Pancreas (tissue), 10 donors: ENCODE data around the gene AMBP. TPM values are rescaled to one million over a fixed set of nuclear protein-coding genes. Genes with fewer than 3 reads are reported as not detected.

Experiments
- ATAC-seq, 4 donors: fragments of 200-7000 bp; cut with Tn5 transposase; one replicate each; pipeline versions ENCODE4 v1.8.0 to v1.9.1; 2020; ENCODE audit warnings: mild to moderate bottlenecking in 4 of 4, moderate library complexity in 4 of 4
- DNase-seq, 6 donors: peaks; one replicate each; pipeline ENCODE4 v3.0.0-alpha.2; 2020
- FAIRE-seq: peaks from 2 replicates; lab custom pipeline; 2012; peaks lifted over from hg19 to GRCh38; lab: Jason Lieb, UNC
- H3K27ac ChIP-seq, 4 donors: fragments of 200-600 bp; sonication (generic); 1 replicate in 3 of 4; 2 replicates in 1 of 4; pipeline versions ENCODE4 v1.5.0 to v1.8.0; 2020
- H3K27me3 ChIP-seq, 4 donors: fragments of 200-600 bp; one replicate each; pipeline ENCODE4 v1.8.0; 2021
- H3K36me3 ChIP-seq, 3 donors: fragments of 200-600 bp; sonication (generic) in 1 of 3; one replicate each; pipeline versions ENCODE4 v1.5.0 to v1.8.0; 2020 to 2021
- H3K4me1 ChIP-seq, 3 donors: fragments of 200-600 bp; one replicate each; pipeline ENCODE4 v1.8.0; 2021
- H3K4me3 ChIP-seq, 4 donors: fragments of 200-600 bp; sonication (generic) in 2 of 4; one replicate each; pipeline versions ENCODE4 v1.5.0 to v1.8.0; 2020 to 2021
- H3K9me3 ChIP-seq, 4 donors: fragments of 200-600 bp; one replicate each; pipeline ENCODE4 v1.8.0; 2021
- WGBS, 2 donors: extraction: QIAGEN DNeasy Blood & Tissue Kit; methylation state at CpG; one replicate each; pipeline ENCODE4 v1.1.7; 2013; 5-methylcytosine and 5-hydroxymethylcytosine counted together
- intact Hi-C, 3 donors: fragments of 100-400 bp; cut with DNase I; formaldehyde crosslinking; loops; one replicate each; pipeline versions ENCODE4 v1.11.1 to v1.14.2; 2022
- polyA plus RNA-seq, 2 donors: library from polyadenylated mRNA; stranded (reverse); fragments of 200-250 nt; gene quantifications; one replicate each; pipeline ENCODE4 v1.2.3, GENCODE V29; 2013
- total RNA-seq, 6 donors: library from RNA; stranded (reverse); fragmentation: NEBNext Ultra II Directional in 4 of 6; extraction: Animal tissue kit (Norgen Biotek cat#: 25700) in 4 of 6; gene quantifications; one replicate each; pipeline versions ENCODE4 v1.2.1 to v1.2.4, GENCODE V29; 2021 to 2023
- TF ChIP-seq, protein P1 (sequence below), 4 donors: fragments of 200-600 bp; sonication (generic) in 3 of 4; IDR thresholded peaks; one replicate each; pipeline versions ENCODE4 v1.5.0 to v1.8.0; 2021; ENCODE audit warnings: antibody characterized with exemption in 4 of 4
- donor health status: healthy with polysubstance abuse.
- donor health status: DM: no; HTN: no; CAD: no; lungs with moderate emphysema.
- donor health status: DM: no; HTN: no; CAD: no.
- donor health status: control.
- donor health status: control.
- donor health status: Bipolar disorder and iron deficiency.
- donor health status: DM: yes; HTN: yes; CAD: no.
- donor health status: DM: no; HTN: no; CAD: no.
- donor health status: DM: no; HTN: no; CAD: no.
- donor health status: DM: yes; HTN: yes; CAD: no.

AMBP gene
- total and polyA plus RNA-seq, 8 donors = 62.7 to 370 (median 102) TPM

- 59 to 69% methylated on average over 12 of the region's 12 CpGs for WGBS, 2 donors
- peak overlapping the region; percentile 12 to 62 (median 38) for H3K27ac ChIP-seq
- no peaks in the 10 kb centered on the region for H3K9me3 ChIP-seq
- TF ChIP-seq, protein P1, sequence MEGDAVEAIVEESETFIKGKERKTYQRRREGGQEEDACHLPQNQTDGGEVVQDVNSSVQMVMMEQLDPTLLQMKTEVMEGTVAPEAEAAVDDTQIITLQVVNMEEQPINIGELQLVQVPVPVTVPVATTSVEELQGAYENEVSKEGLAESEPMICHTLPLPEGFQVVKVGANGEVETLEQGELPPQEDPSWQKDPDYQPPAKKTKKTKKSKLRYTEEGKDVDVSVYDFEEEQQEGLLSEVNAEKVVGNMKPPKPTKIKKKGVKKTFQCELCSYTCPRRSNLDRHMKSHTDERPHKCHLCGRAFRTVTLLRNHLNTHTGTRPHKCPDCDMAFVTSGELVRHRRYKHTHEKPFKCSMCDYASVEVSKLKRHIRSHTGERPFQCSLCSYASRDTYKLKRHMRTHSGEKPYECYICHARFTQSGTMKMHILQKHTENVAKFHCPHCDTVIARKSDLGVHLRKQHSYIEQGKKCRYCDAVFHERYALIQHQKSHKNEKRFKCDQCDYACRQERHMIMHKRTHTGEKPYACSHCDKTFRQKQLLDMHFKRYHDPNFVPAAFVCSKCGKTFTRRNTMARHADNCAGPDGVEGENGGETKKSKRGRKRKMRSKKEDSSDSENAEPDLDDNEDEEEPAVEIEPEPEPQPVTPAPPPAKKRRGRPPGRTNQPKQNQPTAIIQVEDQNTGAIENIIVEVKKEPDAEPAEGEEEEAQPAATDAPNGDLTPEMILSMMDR (IDR thresholded peaks at IDR 0.05) = no peak
- peak in 1 of 6 donors; percentile 52 for DNase-seq
- no peaks in the 10 kb centered on the region for H3K27me3 ChIP-seq
- no peaks in the 10 kb centered on the region for H3K36me3 ChIP-seq
- ATAC-seq = no peak
- H3K4me3 ChIP-seq = no peak overlapping the region
- H3K4me1 ChIP-seq = peaks cover 0 to 9% (median 0%) of the 10 kb centered on the region in 3 donors
- no peak for FAIRE-seq
- intact Hi-C loops = no loop called here
Measured at GRCh38 chr9:114116126-114116747, 38.1 kb upstream of the AMBP start.

- peaks cover 0 to 9% (median 0%) of the 10 kb centered on the region in 3 donors for H3K4me1 ChIP-seq
- DNase-seq (no peak), ATAC-seq (no peak), FAIRE-seq (no peak)
- peak overlapping the region; percentile 12 to 62 (median 38) for H3K27ac ChIP-seq
- TF ChIP-seq, protein P1 (IDR thresholded peaks at IDR 0.05) = no peak
- no peak overlapping the region for H3K4me3 ChIP-seq
- no peaks in the 10 kb centered on the region for H3K9me3 ChIP-seq
- H3K36me3 ChIP-seq = no peaks in the 10 kb centered on the region
- H3K27me3 ChIP-seq = no peaks in the 10 kb centered on the region
- 66 to 77% methylated on average over 9 of the region's 9 CpGs for WGBS, 2 donors
- intact Hi-C loops = no loop called here
Measured at GRCh38 chr9:114115654-114116125, 37.6 kb upstream of the AMBP start.

- TF ChIP-seq, protein P1 (IDR thresholded peaks at IDR 0.05) = no peak
- ATAC-seq (no peak), FAIRE-seq (no peak), DNase-seq (no peak)
- no peak overlapping the region for H3K27ac ChIP-seq
- 44 to 51% methylated on average over 2 of the region's 2 CpGs for WGBS, 2 donors
- H3K4me3 ChIP-seq = no peak overlapping the region
- intact Hi-C loops = no loop called here
- H3K36me3 ChIP-seq = no peaks in the 10 kb centered on the region
- H3K27me3 ChIP-seq = no peaks in the 10 kb centered on the region
- peaks cover 0 to 8% (median 0%) of the 10 kb centered on the region in 3 donors for H3K4me1 ChIP-seq
- H3K9me3 ChIP-seq = no peaks in the 10 kb centered on the region
Measured at GRCh38 chr9:114114364-114114763, 36.3 kb upstream of the AMBP start.

- Histone ChIP-seq H3K4me3 (no peak overlapping the region), H3K9me3 (no peaks in the 10 kb centered on the region), H3K4me1 (no peaks in the 10 kb centered on the region), H3K27ac (no peak overlapping the region), H3K27me3 (no peaks in the 10 kb centered on the region), H3K36me3 (no peaks in the 10 kb centered on the region)
- intact Hi-C loops = no loop called here
- ATAC-seq (peak in 3 of 4 donors; percentile 17 to 48 (median 21)), DNase-seq (peak in 5 of 6 donors; percentile 32 to 78 (median 67)), FAIRE-seq (no peak)
- 22 to 40% methylated on average over 10 of the region's 10 CpGs for WGBS, 2 donors
- TF ChIP-seq, protein P1 (IDR thresholded peaks at IDR 0.05) = no peak
Measured at GRCh38 chr9:114112778-114113584, 34.9 kb upstream of the AMBP start.
